Esophagus squamous epithelium (tissue), 5 donors: ENCODE data around the gene A2ML1. TPM values are rescaled to one million over a fixed set of nuclear protein-coding genes. Genes with fewer than 3 reads are reported as not detected.
A peak's percentile ranks its signal among the peaks of the same experiment; 100 is the strongest.
"Not testable (repeated sequence)": the region's sequence is repeated elsewhere in the genome, so short reads cannot be mapped to it uniquely, and the experiment has no call there.

Experiments
- DNase-seq: peaks from one replicate; lab custom pipeline; 2025; lab: John Stamatoyannopoulos, UW
- H3K27ac ChIP-seq, 4 donors: fragments of 200-600 bp; sonication (generic); one replicate each; pipeline ENCODE4 v1.5.1; 2016 to 2019; ENCODE audit warnings: mild to moderate bottlenecking in 1 of 4
- H3K27me3 ChIP-seq, 4 donors: fragments of 200-600 bp; sonication (generic); 1 replicate in 3 of 4; 2 replicates in 1 of 4; pipeline versions ENCODE4 v1.5.1 to v1.6.0; 2017 to 2021; ENCODE audit warnings: antibody characterized with exemption in 1 of 4
- H3K36me3 ChIP-seq, 3 donors: fragments of 200-600 bp; sonication (generic); one replicate each; pipeline ENCODE4 v1.5.1; 2016 to 2019
- H3K4me1 ChIP-seq, 3 donors: fragments of 200-600 bp; sonication (generic); one replicate each; pipeline ENCODE4 v1.5.1; 2017 to 2019
- H3K4me3 ChIP-seq, 4 donors: fragments of 200-600 bp; sonication (generic); 1 replicate in 3 of 4; 2 replicates in 1 of 4; pipeline ENCODE4 v1.5.1; 2016 to 2019; ENCODE audit warnings: mild to moderate bottlenecking in 2 of 4, moderate library complexity in 1 of 4
- H3K9me3 ChIP-seq, 3 donors: fragments of 200-600 bp; sonication (generic); one replicate each; pipeline ENCODE4 v1.5.1; 2016 to 2019
- CTCF ChIP-seq, 6 experiments: fragments of 450-650 bp in 4 of 6; fragments of 200-600 bp in 2 of 6; sonication (generic) in 2 of 6; IDR thresholded peaks; one replicate each; pipeline ENCODE4 v1.5.1; 2016 to 2019; ENCODE audit warnings: antibody characterized with exemption in 6 of 6, mild to moderate bottlenecking in 4 of 6, moderate library complexity in 4 of 6
- POLR2A ChIP-seq, 4 donors: fragments of 450-650 bp; IDR thresholded peaks; one replicate each; pipeline ENCODE4 v1.6.1; 2017; ENCODE audit warnings: antibody characterized with exemption in 4 of 4, mild to moderate bottlenecking in 4 of 4, moderate library complexity in 3 of 4
- WGBS, 2 donors: methylation state at CpG; one replicate each; pipeline ENCODE4 v1.1.5; 2018; 5-methylcytosine and 5-hydroxymethylcytosine counted together
- intact Hi-C: fragments of 100-400 bp; cut with DNase I; formaldehyde crosslinking; loops from one replicate; pipeline ENCODE4 v1.15.0; 2022
- total RNA-seq, 4 donors: library from RNA; depleted of rRNA; stranded (reverse); fragments of >200 nt; gene quantifications; one replicate each; pipeline ENCODE4 v1.1.0, GENCODE V29; 2016
- donor health status: DM: yes; HTN: yes; CAD: no.

Gene A2ML1
- total RNA-seq, 4 donors from 2014 or later: 419 to 1,497 (median 509) TPM

DNA sequence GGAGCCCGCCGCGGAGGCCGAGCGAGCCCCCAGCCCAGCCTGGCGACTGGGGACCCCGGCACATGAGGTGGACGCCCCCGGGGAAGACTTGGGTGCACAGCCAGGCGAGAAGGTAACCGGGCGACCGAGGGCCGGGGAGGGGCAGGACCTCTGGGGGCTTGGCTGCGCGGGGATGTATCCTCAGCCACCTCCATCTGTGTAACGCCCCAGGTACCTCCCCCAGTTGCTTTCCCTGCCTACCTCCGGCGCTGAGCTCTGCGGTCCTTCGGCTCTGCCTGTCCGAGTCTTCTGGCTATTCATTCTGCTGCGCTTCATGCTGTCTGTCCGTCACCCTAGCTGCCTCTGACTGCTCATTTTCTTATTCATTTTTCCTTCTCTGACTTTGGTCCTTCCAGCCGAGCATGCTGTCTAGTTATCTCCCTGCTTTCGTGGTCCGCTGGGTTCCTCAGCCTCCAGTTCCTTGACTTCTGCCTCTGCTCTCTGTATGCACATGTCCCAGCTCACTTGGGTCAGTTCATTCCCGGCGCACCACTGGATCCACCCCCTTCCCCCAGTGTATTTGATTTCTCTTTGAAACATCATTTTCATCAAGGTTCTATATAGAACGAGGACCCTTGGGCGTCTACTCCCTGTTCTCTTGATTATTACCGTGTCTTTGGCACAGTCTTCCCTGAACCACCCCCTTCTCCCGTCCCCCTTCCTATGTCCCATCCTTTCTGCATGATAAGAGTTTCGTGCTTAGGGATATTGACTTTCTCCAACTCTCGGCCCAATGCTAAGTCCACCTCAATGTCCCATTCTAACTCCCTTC lies 92.5 kb downstream of the A2ML1 start:
- peak overlapping the region; percentile 81 to 94 (median 92) for H3K27ac ChIP-seq
- no peaks in the 10 kb centered on the region for H3K27me3 ChIP-seq
- WGBS, 2 donors: 3 to 4% methylated on average over 19 to 23 of the region's 35 CpGs
- H3K4me1 ChIP-seq: peaks cover 24 to 49% (median 25%) of the 10 kb centered on the region in 3 donors
- intact Hi-C loops: no loop called here
- H3K36me3 ChIP-seq: peaks cover 0 to 24% (median 0%) of the 10 kb centered on the region in 3 donors
- DNase-seq: no peak
- H3K4me3 ChIP-seq: peak overlapping the region; percentile 59 to 84 (median 67)
- no peaks in the 10 kb centered on the region for H3K9me3 ChIP-seq
- TF ChIP-seq POLR2A (IDR thresholded peaks at IDR 0.05): no peak
- TF ChIP-seq CTCF (IDR thresholded peaks at IDR 0.05): no peak

DNA sequence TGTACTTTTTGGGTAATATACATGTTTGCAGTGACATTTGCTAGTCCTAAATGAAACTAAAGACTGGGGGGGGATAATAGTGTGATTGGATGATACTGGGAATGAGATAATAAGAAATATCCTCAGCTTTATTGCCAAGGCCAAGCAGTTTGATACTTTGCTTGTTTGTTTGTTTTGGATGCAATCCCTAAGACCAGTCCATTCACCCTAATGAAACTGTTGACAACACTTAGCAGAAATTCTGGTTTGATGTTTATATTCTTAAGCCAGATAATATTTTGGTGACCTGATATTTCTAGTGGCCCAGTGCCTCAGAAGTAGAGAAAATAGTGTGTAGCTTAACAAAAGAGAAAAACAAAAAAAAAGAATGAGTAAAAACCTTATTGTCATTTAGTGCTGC lies 93.7 kb downstream of the A2ML1 start:
- no peak for DNase-seq
- no peaks in the 10 kb centered on the region for H3K9me3 ChIP-seq
- H3K4me3 ChIP-seq: no peak overlapping the region
- intact Hi-C loops: no loop called here
- no peak for TF ChIP-seq POLR2A (IDR thresholded peaks at IDR 0.05)
- TF ChIP-seq CTCF (IDR thresholded peaks at IDR 0.05): no peak
- peaks cover 0 to 36% (median 3%) of the 10 kb centered on the region in 3 donors for H3K36me3 ChIP-seq
- H3K27me3 ChIP-seq: no peaks in the 10 kb centered on the region
- peak overlapping the region in 1 of 4 donors; percentile 0 for H3K27ac ChIP-seq
- H3K4me1 ChIP-seq: peaks cover 24 to 49% (median 25%) of the 10 kb centered on the region in 3 donors

DNA sequence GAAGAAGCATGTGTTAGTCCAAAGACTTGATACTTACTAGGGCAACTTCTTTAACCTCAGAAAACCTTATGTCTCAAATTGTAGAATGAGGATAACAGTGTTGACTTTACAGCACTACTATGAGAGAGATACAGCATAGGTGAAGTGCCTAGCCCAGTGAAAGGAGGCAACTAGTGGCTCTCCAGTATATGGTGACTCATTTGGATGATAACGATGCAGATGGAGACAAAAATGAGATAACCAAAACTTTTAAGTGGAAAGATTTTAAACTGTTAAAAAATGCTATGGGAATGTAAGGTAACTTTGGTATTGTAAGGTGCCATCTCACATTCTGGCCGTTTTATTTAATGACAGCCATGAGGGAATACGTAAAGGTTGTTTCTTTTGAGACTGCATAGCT lies 94.6 kb downstream of the A2ML1 start:
- no peak for DNase-seq
- 77 to 85% methylated on average over 3 of the region's 3 CpGs for WGBS, 2 donors
- intact Hi-C loops: no loop called here
- Histone ChIP-seq H3K27me3 (no peaks in the 10 kb centered on the region), H3K27ac (peak overlapping the region in 1 of 4 donors; percentile 0), H3K4me3 (no peak overlapping the region), H3K4me1 (peaks cover 24 to 49% (median 25%) of the 10 kb centered on the region in 3 donors), H3K36me3 (peaks cover 0 to 45% (median 9%) of the 10 kb centered on the region in 3 donors), H3K9me3 (no peaks in the 10 kb centered on the region)
- TF ChIP-seq CTCF (IDR thresholded peaks at IDR 0.05) (no peak), POLR2A (IDR thresholded peaks at IDR 0.05) (no peak)

- Histone ChIP-seq H3K4me1 (peaks cover 20 to 44% (median 25%) of the 10 kb centered on the region in 3 donors), H3K9me3 (no peaks in the 10 kb centered on the region), H3K36me3 (peaks cover 0 to 52% (median 9%) of the 10 kb centered on the region in 3 donors), H3K4me3 (no peak overlapping the region), H3K27ac (no peak overlapping the region), H3K27me3 (no peaks in the 10 kb centered on the region)
- intact Hi-C loops: no loop called here
- no peak for DNase-seq
- 40 to 57% methylated on average over 1 of the region's 1 CpG for WGBS, 2 donors
- TF ChIP-seq CTCF (IDR thresholded peaks at IDR 0.05) (no peak), POLR2A (IDR thresholded peaks at IDR 0.05) (no peak)
Measured at GRCh38 chr12:8917751-8918150, 95.3 kb downstream of the A2ML1 start.

DNA sequence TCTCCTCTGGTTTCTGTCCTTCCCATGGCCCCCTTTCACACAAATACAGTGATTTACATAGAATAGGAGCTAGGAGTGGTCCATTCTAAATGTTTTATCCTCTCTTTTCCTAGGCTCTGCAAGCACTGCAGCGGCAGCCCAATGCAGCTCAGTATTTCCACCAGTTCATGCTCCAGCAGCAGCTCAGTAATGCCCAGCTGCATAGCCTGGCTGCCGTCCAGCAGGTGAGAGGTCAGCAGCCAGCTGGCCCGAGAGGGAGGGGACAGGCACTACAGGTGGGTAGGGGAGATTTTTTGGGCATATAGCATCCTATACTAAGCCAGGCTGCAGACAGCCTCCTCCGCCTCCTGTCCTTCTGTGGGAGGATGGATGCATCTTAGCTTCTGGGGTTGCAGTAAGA lies 97.2 kb downstream of the A2ML1 start:
- intact Hi-C loops, H3K4me3 ChIP-seq, H3K27me3 ChIP-seq, DNase-seq, H3K9me3 ChIP-seq, H3K27ac ChIP-seq: not testable (repeated sequence)
- Histone ChIP-seq H3K36me3 (peaks cover 0 to 70% (median 9%) of the 10 kb centered on the region in 3 donors), H3K4me1 (peaks cover 13 to 30% (median 15%) of the 10 kb centered on the region in 3 donors)
- WGBS, 2 donors: 81 to 100% methylated on average over 1 to 3 of the region's 4 CpGs
